Esophagus squamous epithelium (tissue), 5 donors: ENCODE results near the gene IKZF5. TPM values are rescaled to one million over a fixed set of nuclear protein-coding genes. Genes with fewer than 3 reads are reported as not detected.

Experiments used
- DNase-seq: peaks from one replicate; lab custom pipeline; 2025; lab: John Stamatoyannopoulos, UW
- H3K27ac ChIP-seq, 4 donors: fragments of 200-600 bp; sonication (generic); one replicate each; pipeline ENCODE4 v1.5.1; 2016 to 2019; ENCODE audit warnings: mild to moderate bottlenecking in 1 of 4
- H3K27me3 ChIP-seq, 4 donors: fragments of 200-600 bp; sonication (generic); 1 replicate in 3 of 4; 2 replicates in 1 of 4; pipeline versions ENCODE4 v1.5.1 to v1.6.0; 2017 to 2021; ENCODE audit warnings: antibody characterized with exemption in 1 of 4
- H3K36me3 ChIP-seq, 3 donors: fragments of 200-600 bp; sonication (generic); one replicate each; pipeline ENCODE4 v1.5.1; 2016 to 2019
- H3K4me1 ChIP-seq, 3 donors: fragments of 200-600 bp; sonication (generic); one replicate each; pipeline ENCODE4 v1.5.1; 2017 to 2019
- H3K4me3 ChIP-seq, 4 donors: fragments of 200-600 bp; sonication (generic); 1 replicate in 3 of 4; 2 replicates in 1 of 4; pipeline ENCODE4 v1.5.1; 2016 to 2019; ENCODE audit warnings: mild to moderate bottlenecking in 2 of 4, moderate library complexity in 1 of 4
- H3K9me3 ChIP-seq, 3 donors: fragments of 200-600 bp; sonication (generic); one replicate each; pipeline ENCODE4 v1.5.1; 2016 to 2019
- CTCF ChIP-seq, 6 experiments: fragments of 450-650 bp in 4 of 6; fragments of 200-600 bp in 2 of 6; sonication (generic) in 2 of 6; IDR thresholded peaks; one replicate each; pipeline ENCODE4 v1.5.1; 2016 to 2019; ENCODE audit warnings: antibody characterized with exemption in 6 of 6, mild to moderate bottlenecking in 4 of 6, moderate library complexity in 4 of 6
- POLR2A ChIP-seq, 4 donors: fragments of 450-650 bp; IDR thresholded peaks; one replicate each; pipeline ENCODE4 v1.6.1; 2017; ENCODE audit warnings: antibody characterized with exemption in 4 of 4, mild to moderate bottlenecking in 4 of 4, moderate library complexity in 3 of 4
- WGBS, 2 donors: methylation state at CpG; one replicate each; pipeline ENCODE4 v1.1.5; 2018; 5-methylcytosine and 5-hydroxymethylcytosine counted together
- intact Hi-C: fragments of 100-400 bp; cut with DNase I; formaldehyde crosslinking; loops from one replicate; pipeline ENCODE4 v1.15.0; 2022
- total RNA-seq, 4 donors: library from RNA; depleted of rRNA; stranded (reverse); fragments of >200 nt; gene quantifications; one replicate each; pipeline ENCODE4 v1.1.0, GENCODE V29; 2016
- donor health status: DM: yes; HTN: yes; CAD: no.

Gene IKZF5
- total RNA-seq, 4 donors from 2014 or later = 2.9 to 12.0 (median 5.7) TPM

DNA sequence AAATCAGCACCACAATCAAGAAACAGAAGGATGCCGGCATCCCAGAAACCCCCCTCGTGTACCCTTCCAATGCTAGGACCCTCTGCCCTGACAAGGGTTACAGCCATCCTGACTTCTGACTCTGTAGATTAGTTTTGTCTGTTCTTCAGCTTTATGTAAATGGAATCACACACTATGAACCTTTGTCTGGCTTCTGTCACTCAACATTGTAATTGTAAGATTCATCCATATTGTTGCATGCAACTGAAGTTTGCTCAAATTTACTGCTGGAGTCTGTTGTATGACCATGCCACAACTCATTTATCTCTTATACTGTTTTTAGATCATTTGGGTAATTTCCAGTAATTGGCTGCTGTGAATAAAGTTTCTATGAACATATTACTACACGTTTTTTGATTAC lies 8.4 kb downstream of the IKZF5 start:
- TF ChIP-seq CTCF (IDR thresholded peaks at IDR 0.05) (no peak), POLR2A (IDR thresholded peaks at IDR 0.05) (no peak)
- H3K36me3 ChIP-seq = peaks cover 0 to 33% (median 5%) of the 10 kb centered on the region in 3 donors
- intact Hi-C loops = no loop called here
- peaks cover 0 to 28% (median 4%) of the 10 kb centered on the region in 3 donors for H3K4me1 ChIP-seq
- no peak overlapping the region for H3K4me3 ChIP-seq
- H3K9me3 ChIP-seq = no peaks in the 10 kb centered on the region
- no peaks in the 10 kb centered on the region for H3K27me3 ChIP-seq
- 75 to 85% methylated on average over 3 of the region's 3 CpGs for WGBS, 2 donors
- DNase-seq = no peak
- H3K27ac ChIP-seq = no peak overlapping the region

- Histone ChIP-seq H3K27me3 (no peaks in the 10 kb centered on the region), H3K36me3 (peaks cover 0 to 42% (median 8%) of the 10 kb centered on the region in 3 donors), H3K4me3 (no peak overlapping the region), H3K9me3 (no peaks in the 10 kb centered on the region), H3K4me1 (peaks cover 0 to 20% (median 4%) of the 10 kb centered on the region in 3 donors), H3K27ac (no peak overlapping the region)
- intact Hi-C loops = no loop called here
- no peak for DNase-seq
- TF ChIP-seq CTCF (IDR thresholded peaks at IDR 0.05) (no peak), POLR2A (IDR thresholded peaks at IDR 0.05) (no peak)
- WGBS, 2 donors = 48 to 52% methylated on average over 3 of the region's 3 CpGs
Observed at GRCh38 chr10:122999347-122999746, 9.2 kb downstream of the IKZF5 start.

- TF ChIP-seq POLR2A (IDR thresholded peaks at IDR 0.05) (no peak), CTCF (IDR thresholded peaks at IDR 0.05) (no peak)
- Histone ChIP-seq H3K4me1 (peaks cover 0 to 16% (median 4%) of the 10 kb centered on the region in 3 donors), H3K27ac (no peak overlapping the region), H3K36me3 (peaks cover 0 to 46% (median 10%) of the 10 kb centered on the region in 3 donors), H3K27me3 (no peaks in the 10 kb centered on the region), H3K9me3 (no peaks in the 10 kb centered on the region), H3K4me3 (no peak overlapping the region)
- intact Hi-C loops = no loop called here
- WGBS, 2 donors = 91 to 95% methylated on average over 3 of the region's 3 CpGs
- no peak for DNase-seq
Observed at GRCh38 chr10:122998934-122999333, 9.7 kb downstream of the IKZF5 start.

- peaks cover 0 to 16% (median 4%) of the 10 kb centered on the region in 3 donors for H3K4me1 ChIP-seq
- no peak overlapping the region for H3K4me3 ChIP-seq
- no peaks in the 10 kb centered on the region for H3K27me3 ChIP-seq
- no peak for TF ChIP-seq POLR2A (IDR thresholded peaks at IDR 0.05)
- no peak for TF ChIP-seq CTCF (IDR thresholded peaks at IDR 0.05)
- intact Hi-C loops = no loop called here
- no peaks in the 10 kb centered on the region for H3K9me3 ChIP-seq
- peaks cover 0 to 51% (median 10%) of the 10 kb centered on the region in 3 donors for H3K36me3 ChIP-seq
- no peak for DNase-seq
- 86 to 90% methylated on average over 6 of the region's 6 CpGs for WGBS, 2 donors
- H3K27ac ChIP-seq = no peak overlapping the region
Observed at GRCh38 chr10:122998360-122998917, 10.2 kb downstream of the IKZF5 start.

DNA sequence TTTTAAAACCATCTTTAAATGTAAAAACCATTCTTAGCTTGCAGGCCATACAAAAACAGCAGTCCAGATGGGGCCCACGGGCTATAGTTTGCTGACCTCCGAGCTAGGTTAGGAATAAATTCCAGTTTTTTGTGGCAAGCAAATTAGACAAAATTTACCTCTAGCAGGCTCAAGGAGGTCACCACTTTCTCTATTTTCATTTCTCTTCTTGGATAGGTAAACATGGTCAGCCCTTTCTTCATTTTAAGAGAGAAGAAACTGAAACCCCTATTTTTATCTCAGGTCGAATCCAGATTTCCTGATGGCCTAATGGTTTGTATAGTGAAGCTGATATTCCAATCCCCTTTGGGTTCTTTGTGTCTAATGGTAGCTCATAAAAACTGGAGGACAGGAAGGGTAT lies 10.7 kb downstream of the IKZF5 start:
- no peaks in the 10 kb centered on the region for H3K9me3 ChIP-seq
- H3K27ac ChIP-seq = no peak overlapping the region
- H3K27me3 ChIP-seq = no peaks in the 10 kb centered on the region
- H3K4me3 ChIP-seq = no peak overlapping the region
- H3K36me3 ChIP-seq = peaks cover 0 to 56% (median 10%) of the 10 kb centered on the region in 3 donors
- H3K4me1 ChIP-seq = peaks cover 0 to 16% (median 4%) of the 10 kb centered on the region in 3 donors
- no peak for TF ChIP-seq CTCF (IDR thresholded peaks at IDR 0.05)
- intact Hi-C loops = no loop called here
- DNase-seq = no peak
- WGBS, 2 donors = 75 to 91% methylated on average over 3 of the region's 3 CpGs
